ENCODE measurements around the gene PELI2.

Gene PELI2

GRCh38 chr14:56339855-56340701, 221.9 kb downstream of the PELI2 start:
- DNase-seq = peak in 53 of 56 donors; percentile 5 to 88 (median 48)

- no peak for DNase-seq
These were observed 222.7 kb downstream of the PELI2 start for GRCh38 chr14:56340932-56341331.

- DNase-seq = peak in 1 of 56 donors; percentile 2
These were observed 223.7 kb downstream of the PELI2 start for GRCh38 chr14:56341766-56342493.

- peak in 1 of 56 donors; percentile 15 for DNase-seq
These were observed 224.3 kb downstream of the PELI2 start for GRCh38 chr14:56342494-56342942.

GRCh38 chr14:56349960-56350359, 231.7 kb downstream of the PELI2 start:
- no peak for DNase-seq

All from amygdala (tissue), 56 donors.